RCC 7860 (cell line): ENCODE results near the gene GUCY1B1.

Source experiments
- DNase-seq: peaks from one replicate; pipeline ENCODE4 v3.0.0-alpha.2; 2015; ENCODE audit warnings: low spot score
- FAIRE-seq: peaks from 2 replicates; lab custom pipeline; 2012; peaks lifted over from hg19 to GRCh38; lab: Jason Lieb, UNC

The GUCY1B1 gene

DNA sequence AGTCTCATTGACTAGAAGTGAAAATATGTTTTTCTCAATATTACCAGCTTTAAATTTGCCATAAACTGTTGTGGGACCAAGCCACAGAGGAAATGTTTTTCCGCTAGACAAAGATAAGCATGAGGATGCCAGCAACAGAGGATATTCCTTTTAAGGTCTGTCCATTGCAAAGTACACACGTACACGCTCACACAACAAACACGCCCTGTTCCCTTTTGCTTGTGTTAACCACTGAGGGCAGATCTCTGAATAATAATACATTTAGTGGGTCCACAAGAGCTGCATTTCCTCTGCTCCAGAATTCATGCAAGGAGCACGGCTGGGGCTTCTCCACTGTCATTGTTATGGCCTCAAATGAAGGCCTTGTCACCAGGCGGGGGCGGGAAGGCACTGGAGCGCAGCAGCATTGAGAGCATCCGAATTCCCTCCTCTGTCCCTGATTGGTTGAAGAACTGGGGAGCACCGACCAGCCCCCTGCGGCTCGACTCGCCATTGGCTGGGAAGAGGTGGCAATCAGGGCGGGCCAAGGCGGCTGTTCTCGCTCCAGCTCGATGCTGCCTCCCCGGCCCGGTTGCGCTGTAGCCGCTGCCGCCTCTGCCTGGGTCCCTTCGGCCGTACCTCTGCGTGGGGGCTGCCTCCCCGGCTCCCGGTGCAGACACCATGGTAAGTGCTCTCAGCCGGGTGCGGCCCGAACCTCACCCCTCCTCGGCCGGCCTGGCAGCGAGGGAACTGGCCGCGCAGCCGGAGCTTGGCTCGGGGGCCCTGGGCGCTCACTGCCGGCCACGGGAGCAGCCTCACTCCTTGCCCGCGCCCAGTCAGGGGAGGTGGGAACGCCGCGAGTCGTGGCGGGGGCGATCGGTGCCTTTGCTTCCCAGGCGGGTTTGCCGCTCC lies at the start of gene GUCY1B1:
Gene GUCY1B1, plus strand, starts transcription at position 541 of the 891 bp plus-strand sequence. Its CDS starts 120 bp downstream, at position 661.
- DNase-seq = peak; percentile 84
- FAIRE-seq = peak; percentile 73

DNA sequence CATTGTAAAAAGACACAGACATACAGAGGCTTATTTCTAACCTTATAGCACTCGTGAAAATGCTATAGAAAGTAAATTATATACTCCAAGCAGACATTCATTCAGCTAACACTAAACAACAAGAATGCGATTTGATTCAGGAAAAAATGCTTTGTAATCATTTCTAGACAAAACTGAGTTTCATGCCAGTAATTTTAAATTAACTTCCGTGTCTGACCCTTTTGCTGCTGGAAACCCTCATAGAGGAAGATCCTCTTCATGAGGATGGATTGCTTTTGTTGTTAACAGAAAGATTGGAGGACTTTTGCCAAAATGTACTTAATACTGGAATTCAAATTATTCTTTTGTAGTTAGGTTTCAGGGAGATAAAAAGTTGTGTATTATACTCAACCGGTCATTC lies 48.9 kb upstream of the GUCY1B1 start:
- FAIRE-seq = no peak
- no peak for DNase-seq

- DNase-seq (no peak), FAIRE-seq (no peak)
These were observed 47.3 kb upstream of the GUCY1B1 start for GRCh38 chr4:155711556-155711955.

GRCh38 chr4:155712846-155713245 lies 46.0 kb upstream of the GUCY1B1 start:
- no peak for FAIRE-seq
- DNase-seq = no peak

DNA sequence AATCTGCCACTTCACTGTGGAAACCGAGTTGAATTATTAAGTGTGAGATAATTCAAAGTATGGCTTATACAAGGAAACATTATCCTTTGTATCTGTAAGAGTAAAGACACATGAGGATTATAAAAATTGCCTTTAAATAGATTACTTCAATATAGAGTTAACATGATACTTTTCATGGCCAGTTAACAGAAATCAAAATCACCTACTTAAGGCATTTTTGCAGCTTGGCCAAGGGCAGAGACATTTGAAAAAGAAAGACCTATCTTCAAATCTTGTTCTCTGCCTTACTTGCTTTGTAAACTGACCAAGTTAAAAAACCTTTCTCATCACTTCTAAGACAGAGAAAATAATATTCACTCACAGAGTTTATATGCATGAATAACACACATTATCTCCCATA lies 44.9 kb upstream of the GUCY1B1 start:
- no peak for FAIRE-seq

DNA sequence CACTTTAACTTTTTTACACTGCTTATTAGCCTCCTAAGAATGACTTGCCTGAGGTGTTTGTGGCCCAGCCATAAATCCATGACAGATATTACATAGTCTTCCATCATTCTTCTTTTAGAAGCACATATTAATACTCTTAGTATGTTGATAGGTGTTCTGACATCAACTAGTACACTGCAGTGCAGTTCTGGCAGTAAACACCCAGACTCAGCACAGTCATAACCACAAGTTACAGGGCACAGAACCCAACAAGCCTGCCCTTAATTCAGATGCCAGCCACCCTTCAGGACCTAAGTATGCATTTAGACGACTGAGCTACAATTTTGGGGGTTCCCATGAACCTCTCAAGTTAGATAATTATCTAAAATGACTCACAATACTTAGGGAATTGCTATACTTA lies 36.5 kb upstream of the GUCY1B1 start:
- no peak for DNase-seq
- no peak for FAIRE-seq

More for the DNA sequence above, 44.9 kb upstream of the GUCY1B1 start:
- DNase-seq = no peak

- FAIRE-seq (peak; percentile 62), DNase-seq (peak; percentile 37)
These were observed 35.9 kb upstream of the GUCY1B1 start for GRCh38 chr4:155722816-155723499.

DNA sequence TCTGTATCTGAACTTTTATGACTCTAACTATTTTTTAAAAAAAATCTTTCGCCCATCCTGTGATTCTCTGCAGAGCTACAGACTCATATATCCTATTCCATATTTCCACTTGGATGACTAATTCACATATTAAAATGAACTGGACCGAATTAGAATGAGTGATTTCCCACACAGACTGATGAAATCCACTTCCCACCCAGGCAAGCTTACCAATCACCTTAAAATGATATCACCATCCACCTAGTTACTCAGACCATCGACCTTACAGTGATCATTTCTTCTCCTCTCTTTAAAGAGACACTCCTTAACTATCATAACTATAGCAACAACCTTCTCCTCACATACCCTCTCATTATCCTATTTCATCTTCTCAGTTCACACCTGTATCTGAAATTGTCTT lies 34.1 kb upstream of the GUCY1B1 start:
- no peak for FAIRE-seq
- no peak for DNase-seq

DNA sequence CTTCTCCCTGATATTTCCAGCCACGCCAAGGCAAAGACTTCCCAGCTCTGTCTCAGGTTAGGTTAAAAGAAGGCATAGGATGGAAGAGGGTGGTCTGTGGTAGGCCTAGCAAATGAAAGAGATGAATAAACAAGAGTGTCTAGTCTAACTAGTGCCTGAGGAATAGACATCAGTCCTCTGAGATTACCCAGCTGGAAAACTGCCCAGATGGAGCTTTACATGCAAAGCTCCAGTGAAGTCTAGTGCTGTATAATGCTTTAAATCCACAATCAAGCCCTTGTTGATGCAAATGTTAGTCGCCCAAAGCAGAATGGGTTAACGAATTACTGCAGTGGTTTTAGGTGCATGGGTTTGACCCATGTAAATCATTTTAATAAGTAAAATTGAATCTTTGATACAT lies 24.8 kb upstream of the GUCY1B1 start:
- DNase-seq = no peak
- FAIRE-seq = no peak

DNA sequence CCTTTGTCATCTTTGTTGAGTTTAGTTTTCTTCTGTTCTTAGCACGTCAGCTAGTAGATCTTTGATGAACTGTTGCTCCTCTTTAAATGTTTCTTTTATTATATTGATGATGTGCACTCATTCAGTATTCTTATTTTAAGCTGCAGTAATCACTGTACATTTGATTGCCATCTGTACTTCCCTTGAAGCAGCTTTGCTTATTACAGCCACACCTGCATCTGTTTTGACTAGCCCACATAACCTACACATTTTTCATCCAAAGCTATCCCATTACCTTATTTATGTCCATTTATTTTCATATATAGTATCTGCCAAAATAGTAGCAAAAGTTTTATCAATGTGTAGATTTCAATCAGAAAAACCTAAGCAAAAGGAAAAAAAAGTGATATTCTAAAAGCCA lies 23.9 kb upstream of the GUCY1B1 start:
- DNase-seq (no peak), FAIRE-seq (no peak)

DNA sequence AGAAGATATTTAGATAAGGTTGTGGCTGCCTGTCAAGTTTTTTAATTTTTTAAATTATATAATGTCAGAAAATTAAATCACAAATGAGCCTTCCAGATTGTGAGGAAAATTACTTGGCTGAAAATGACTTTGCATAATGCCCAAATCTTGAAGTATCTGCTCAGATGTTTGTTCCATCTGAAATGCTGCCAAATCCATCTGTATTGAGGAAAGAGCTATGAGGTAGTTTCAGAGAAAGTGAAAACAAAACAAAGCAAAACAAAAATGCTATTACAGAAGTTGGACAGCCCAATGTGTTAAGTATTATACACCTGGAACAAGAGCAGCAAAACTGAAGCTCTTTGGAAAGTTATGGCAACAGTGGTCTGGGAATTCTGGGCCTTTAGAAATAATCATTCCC lies 23.3 kb upstream of the GUCY1B1 start:
- no peak for DNase-seq
- no peak for FAIRE-seq

GRCh38 chr4:155738548-155738947 lies 20.3 kb upstream of the GUCY1B1 start:
- no peak for FAIRE-seq
- no peak for DNase-seq

- DNase-seq (no peak), FAIRE-seq (no peak)
These were observed 17.3 kb upstream of the GUCY1B1 start for GRCh38 chr4:155741546-155741945.

DNA sequence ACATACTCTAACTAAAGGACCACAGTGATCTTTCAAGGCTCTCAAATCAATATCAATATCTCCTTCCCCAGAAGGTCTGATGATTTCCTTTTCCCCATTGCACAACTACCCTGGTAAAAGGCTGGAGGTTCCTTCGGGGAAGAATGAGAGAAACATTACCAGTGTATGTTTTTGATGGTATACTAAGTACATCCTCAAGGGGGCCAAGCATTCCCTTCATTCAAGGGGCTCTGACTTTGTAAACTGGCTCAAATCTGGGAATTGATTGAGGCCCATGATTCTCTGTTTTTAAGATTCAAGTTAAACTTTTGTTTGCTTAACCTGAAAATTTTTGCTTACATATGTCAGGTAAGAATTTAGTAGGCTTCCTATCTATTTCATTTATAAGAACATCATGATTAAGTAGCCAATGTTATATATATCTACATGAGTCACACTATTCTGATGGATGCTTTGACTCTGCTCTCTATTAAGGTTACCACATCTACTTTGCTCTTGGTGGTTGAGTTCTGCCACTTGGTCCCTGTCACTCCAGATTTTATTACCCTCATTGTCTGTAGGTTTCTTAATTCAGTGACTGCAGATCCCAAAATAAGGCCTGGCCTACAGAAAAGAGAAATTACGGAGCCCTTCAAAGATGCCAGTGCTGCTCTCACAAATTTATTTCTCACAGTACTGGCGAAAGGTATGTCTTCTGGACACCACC lies 16.4 kb upstream of the GUCY1B1 start:
- FAIRE-seq (no peak), DNase-seq (no peak)

DNA sequence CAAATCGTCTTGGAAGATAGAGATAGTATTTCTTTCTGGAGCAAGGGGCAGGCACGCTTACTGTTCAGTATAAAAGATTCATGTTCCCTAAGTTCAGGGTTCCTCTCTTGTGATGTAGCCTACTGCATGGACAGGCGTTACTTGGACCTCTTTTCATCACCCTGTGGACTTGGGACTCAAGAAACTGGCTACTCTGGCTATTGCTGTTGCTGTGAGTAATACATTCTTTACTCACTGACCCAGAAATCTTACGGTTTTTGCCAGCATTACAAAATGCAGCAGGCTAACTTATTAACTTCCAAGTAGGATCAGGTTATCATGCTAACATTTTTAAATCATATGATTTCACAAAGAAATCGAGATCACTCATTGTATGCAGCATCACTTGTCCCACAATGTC lies 12.8 kb upstream of the GUCY1B1 start:
- DNase-seq (peak; percentile 73), FAIRE-seq (peak; percentile 90)

- no peak for FAIRE-seq
- no peak for DNase-seq
These were observed 10.8 kb upstream of the GUCY1B1 start for GRCh38 chr4:155748039-155748438.

GRCh38 chr4:155749041-155749440 lies 9.8 kb upstream of the GUCY1B1 start:
- no peak for FAIRE-seq
- no peak for DNase-seq

DNA sequence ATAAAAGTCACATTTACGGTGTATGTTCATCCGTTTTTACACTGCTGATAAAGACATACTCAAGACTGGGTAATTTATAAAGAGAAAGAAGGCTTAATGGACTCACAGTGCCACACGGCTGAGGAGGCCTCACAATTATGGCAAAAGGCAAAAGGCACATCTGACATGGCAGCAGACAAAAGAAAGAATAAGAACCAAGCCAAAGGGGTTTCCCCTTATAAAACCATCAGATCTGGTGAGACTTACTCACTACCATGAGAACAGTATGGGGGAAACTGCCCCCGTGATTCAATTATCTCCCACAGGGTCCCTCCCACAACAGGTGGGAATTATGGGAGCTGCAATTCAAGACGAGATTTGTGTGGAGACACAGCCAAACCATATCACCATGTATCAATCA lies 7.3 kb upstream of the GUCY1B1 start:
- DNase-seq (no peak), FAIRE-seq (no peak)

DNA sequence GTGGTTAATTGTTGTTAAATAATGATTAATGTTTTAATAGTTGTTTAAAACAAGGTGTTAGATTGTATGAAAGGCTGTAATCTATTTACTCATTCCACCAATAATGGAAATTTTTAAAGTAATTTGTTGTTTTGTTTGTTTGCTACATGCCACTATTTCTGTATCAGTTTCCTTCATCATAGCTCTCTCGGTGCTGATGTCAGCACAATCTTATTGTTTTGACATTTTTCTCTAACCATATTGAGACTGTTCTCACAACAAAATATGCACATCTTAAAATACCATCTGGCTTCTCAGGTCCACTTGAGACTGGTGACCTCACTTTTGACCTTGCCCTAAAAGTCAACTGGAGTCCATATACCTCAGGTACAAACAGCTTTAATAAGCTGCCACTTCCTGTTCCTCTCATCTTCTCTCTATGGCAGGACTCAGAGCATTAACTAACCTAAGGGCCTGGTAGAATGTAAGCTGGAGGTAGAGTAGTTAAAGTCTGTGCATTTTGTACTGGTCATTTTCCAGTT lies 1.0 kb upstream of the GUCY1B1 start:
- DNase-seq (no peak), FAIRE-seq (no peak)

GRCh38 chr4:155759372-155760252 lies 791 bp downstream of the GUCY1B1 start:
- no peak for FAIRE-seq
- peak; percentile 6 for DNase-seq
